Esophagus squamous epithelium (tissue), 4 donors: ENCODE measurements around the gene CELF2.

Experiments
- POLR2A ChIP-seq, 4 donors: fragments of 450-650 bp; IDR thresholded peaks; one replicate each; pipeline ENCODE4 v1.6.1; 2017; ENCODE audit warnings: antibody characterized with exemption in 4 of 4, mild to moderate bottlenecking in 4 of 4, moderate library complexity in 3 of 4
- TF ChIP-seq, protein P1 (sequence below), 6 experiments: fragments of 450-650 bp in 4 of 6; fragments of 200-600 bp in 2 of 6; sonication (generic) in 2 of 6; IDR thresholded peaks; one replicate each; pipeline ENCODE4 v1.5.1; 2016 to 2019; ENCODE audit warnings: antibody characterized with exemption in 6 of 6, mild to moderate bottlenecking in 4 of 6, moderate library complexity in 4 of 6

DNA sequence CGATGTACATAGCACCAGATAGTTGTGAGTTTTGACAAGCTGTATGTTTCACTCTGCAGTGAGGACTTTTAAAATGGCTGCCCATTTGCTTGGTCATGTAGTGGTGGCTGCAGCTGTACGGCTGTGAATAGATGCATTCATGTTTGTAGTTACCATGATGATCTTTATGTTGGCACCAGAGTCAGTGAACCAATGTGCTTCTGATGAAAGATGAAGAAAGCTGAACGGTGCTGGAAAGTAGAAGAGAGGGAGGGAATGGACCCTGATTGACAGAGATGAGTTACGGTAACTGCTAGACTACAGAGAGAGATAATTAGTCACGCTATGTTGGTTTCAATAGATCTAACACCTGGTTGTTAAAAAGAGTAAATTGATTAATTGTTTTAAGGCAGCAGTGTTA is 256.8 kb downstream of the CELF2 start:
- TF ChIP-seq, protein P1, sequence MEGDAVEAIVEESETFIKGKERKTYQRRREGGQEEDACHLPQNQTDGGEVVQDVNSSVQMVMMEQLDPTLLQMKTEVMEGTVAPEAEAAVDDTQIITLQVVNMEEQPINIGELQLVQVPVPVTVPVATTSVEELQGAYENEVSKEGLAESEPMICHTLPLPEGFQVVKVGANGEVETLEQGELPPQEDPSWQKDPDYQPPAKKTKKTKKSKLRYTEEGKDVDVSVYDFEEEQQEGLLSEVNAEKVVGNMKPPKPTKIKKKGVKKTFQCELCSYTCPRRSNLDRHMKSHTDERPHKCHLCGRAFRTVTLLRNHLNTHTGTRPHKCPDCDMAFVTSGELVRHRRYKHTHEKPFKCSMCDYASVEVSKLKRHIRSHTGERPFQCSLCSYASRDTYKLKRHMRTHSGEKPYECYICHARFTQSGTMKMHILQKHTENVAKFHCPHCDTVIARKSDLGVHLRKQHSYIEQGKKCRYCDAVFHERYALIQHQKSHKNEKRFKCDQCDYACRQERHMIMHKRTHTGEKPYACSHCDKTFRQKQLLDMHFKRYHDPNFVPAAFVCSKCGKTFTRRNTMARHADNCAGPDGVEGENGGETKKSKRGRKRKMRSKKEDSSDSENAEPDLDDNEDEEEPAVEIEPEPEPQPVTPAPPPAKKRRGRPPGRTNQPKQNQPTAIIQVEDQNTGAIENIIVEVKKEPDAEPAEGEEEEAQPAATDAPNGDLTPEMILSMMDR (IDR thresholded peaks at IDR 0.05): no peak
- TF ChIP-seq POLR2A (IDR thresholded peaks at IDR 0.05): no peak
